Lower leg skin (tissue), 4 donors: ENCODE results near the gene SEMA5B. TPM values are rescaled to one million over a fixed set of nuclear protein-coding genes. Genes with fewer than 3 reads are reported as not detected.

ENCODE experiments used
- DNase-seq, 2 donors: peaks; one replicate each; pipeline ENCODE4 v3.0.0-alpha.2; 2019; ENCODE audit warnings: low spot score in 2 of 2
- H3K4me3 ChIP-seq: fragments of 200-600 bp; sonication (generic); 2 replicates; pipeline ENCODE4 v1.5.1; 2017; ENCODE audit warnings: mild to moderate bottlenecking, low read depth; ENCODE audit not compliant: poor library complexity, severe bottlenecking
- CTCF ChIP-seq, 3 donors: fragments of 450-650 bp; IDR thresholded peaks; one replicate each; pipeline ENCODE4 v1.5.1; 2016; ENCODE audit warnings: antibody characterized with exemption in 3 of 3, mild to moderate bottlenecking in 3 of 3, moderate library complexity in 2 of 3
- POLR2A ChIP-seq, 2 donors: fragments of 450-650 bp; IDR thresholded peaks; one replicate each; pipeline ENCODE4 v1.6.1; 2016 to 2017; ENCODE audit warnings: antibody characterized with exemption in 2 of 2, mild to moderate bottlenecking in 1 of 2, moderate library complexity in 1 of 2
- WGBS, 2 donors: methylation state at CpG; one replicate each; pipeline ENCODE4 v1.1.5; 2018; 5-methylcytosine and 5-hydroxymethylcytosine counted together
- intact Hi-C: fragments of 100-400 bp; cut with DNase I; formaldehyde crosslinking; loops from one replicate; pipeline ENCODE4 v1.15.0; 2023; ENCODE audit warnings: low total_unique reads
- total RNA-seq, 4 donors: library from RNA; depleted of rRNA; stranded (reverse); fragments of >200 nt; gene quantifications; one replicate each; pipeline ENCODE4 v1.1.0, GENCODE V29; 2016

SEMA5B gene
- total RNA-seq, 4 donors from 2014 or later, result 0.21 to 1.8 (median 0.61) TPM

GRCh38 chr3:123021996-123022510 lies 5.5 kb downstream of the SEMA5B start:
- intact Hi-C loops, result no loop called here
- WGBS, 2 donors, result 77 to 79% methylated on average over 7 of the region's 7 CpGs
- no peak for DNase-seq
- H3K4me3 ChIP-seq, result no peak overlapping the region
- TF ChIP-seq CTCF (IDR thresholded peaks at IDR 0.05) (no peak), POLR2A (IDR thresholded peaks at IDR 0.05) (no peak)

- no peak overlapping the region for H3K4me3 ChIP-seq
- TF ChIP-seq CTCF (IDR thresholded peaks at IDR 0.05) (no peak), POLR2A (IDR thresholded peaks at IDR 0.05) (no peak)
- WGBS, 2 donors, result 93 to 94% methylated on average over 7 of the region's 7 CpGs
- intact Hi-C loops, result no loop called here
- DNase-seq, result no peak
Measured at GRCh38 chr3:123021388-123021787, 6.2 kb downstream of the SEMA5B start.

- no peak overlapping the region for H3K4me3 ChIP-seq
- no peak for TF ChIP-seq POLR2A (IDR thresholded peaks at IDR 0.05)
- WGBS, 2 donors, result 74 to 100% methylated on average over 3 of the region's 3 CpGs
- intact Hi-C loops, result no loop called here
- no peak for DNase-seq
Measured at GRCh38 chr3:123020709-123021108, 6.9 kb downstream of the SEMA5B start.

- H3K4me3 ChIP-seq, result no peak overlapping the region
- intact Hi-C loops, result no loop called here
- WGBS, 2 donors, result 94% methylated on average over 5 of the region's 5 CpGs
- DNase-seq, result no peak
- TF ChIP-seq CTCF (IDR thresholded peaks at IDR 0.05) (no peak), POLR2A (IDR thresholded peaks at IDR 0.05) (no peak)
Measured at GRCh38 chr3:123019591-123019990, 8.0 kb downstream of the SEMA5B start.

- intact Hi-C loops, result no loop called here
- H3K4me3 ChIP-seq, result no peak overlapping the region
- no peak for DNase-seq
- 82 to 86% methylated on average over 3 of the region's 3 CpGs for WGBS, 2 donors
- TF ChIP-seq CTCF (IDR thresholded peaks at IDR 0.05) (no peak), POLR2A (IDR thresholded peaks at IDR 0.05) (no peak)
Measured at GRCh38 chr3:123019161-123019560, 8.4 kb downstream of the SEMA5B start.

- WGBS, 2 donors, result 32 to 42% methylated on average over 1 of the region's 1 CpG
- intact Hi-C loops, result no loop called here
- TF ChIP-seq CTCF (IDR thresholded peaks at IDR 0.05), result no peak
- TF ChIP-seq POLR2A (IDR thresholded peaks at IDR 0.05), result no peak
- no peak for DNase-seq
- H3K4me3 ChIP-seq, result no peak overlapping the region
Measured at GRCh38 chr3:123018683-123019082, 8.9 kb downstream of the SEMA5B start.
